ENCODE data around the gene TAL2. TPM values are rescaled to one million over a fixed set of nuclear protein-coding genes. Genes with fewer than 3 reads are reported as not detected.

Gene TAL2
- 0.57 TPM in 1 of 2 replicates, not detected in the other for total RNA-seq (2014; rRNA removed; shearing (Covaris generic))
- polyA plus RNA-seq (2015; cell fraction: cytosol; rRNA removed): not detected in 2 replicates
- polyA plus RNA-seq (2015; cell fraction: nucleus; rRNA removed): 1.0 TPM in 1 of 2 replicates, not detected in the other

DNA sequence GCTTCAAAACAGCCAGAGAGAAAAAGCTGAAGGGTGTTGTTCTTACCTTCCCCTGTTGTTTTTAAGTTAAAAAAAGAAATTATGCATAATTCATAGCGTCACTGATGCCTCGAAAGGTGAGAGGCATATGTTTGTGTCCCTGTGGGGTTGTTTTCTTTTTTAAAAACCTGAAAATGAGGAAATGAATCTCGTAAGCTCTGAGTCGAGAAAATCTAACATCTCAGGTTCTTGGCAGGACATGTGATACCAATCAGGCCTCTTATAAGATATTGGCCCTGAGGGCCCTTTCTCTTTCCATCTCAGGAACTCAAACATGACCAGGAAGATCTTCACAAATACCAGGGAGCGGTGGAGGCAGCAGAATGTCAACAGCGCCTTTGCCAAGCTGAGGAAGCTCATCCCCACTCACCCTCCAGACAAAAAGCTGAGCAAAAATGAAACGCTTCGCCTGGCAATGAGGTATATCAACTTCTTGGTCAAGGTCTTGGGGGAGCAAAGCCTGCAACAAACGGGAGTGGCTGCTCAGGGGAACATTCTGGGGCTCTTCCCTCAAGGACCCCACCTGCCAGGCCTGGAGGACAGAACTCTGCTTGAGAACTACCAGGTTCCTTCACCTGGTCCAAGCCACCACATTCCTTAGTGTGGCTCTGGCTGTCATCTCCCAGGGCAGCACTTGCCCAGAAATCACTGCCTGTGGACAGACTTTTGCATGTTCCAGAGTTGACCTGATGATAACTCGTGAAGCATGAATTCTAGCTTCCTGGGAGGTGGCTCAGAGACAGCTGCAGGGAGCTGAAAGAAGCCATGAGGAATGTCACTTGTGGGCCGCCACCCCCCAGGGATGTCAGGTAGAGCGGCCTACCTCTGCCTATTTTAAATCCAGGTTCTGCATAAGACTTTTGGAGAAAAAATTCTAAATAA, at the start of gene TAL2:
Gene TAL2, plus strand, starts transcription at position 274 of the 921 bp plus-strand sequence. Its CDS starts 40 bp downstream, at position 314.
- no peak for DNase-seq (ENCODE audit: low read depth)

DNA sequence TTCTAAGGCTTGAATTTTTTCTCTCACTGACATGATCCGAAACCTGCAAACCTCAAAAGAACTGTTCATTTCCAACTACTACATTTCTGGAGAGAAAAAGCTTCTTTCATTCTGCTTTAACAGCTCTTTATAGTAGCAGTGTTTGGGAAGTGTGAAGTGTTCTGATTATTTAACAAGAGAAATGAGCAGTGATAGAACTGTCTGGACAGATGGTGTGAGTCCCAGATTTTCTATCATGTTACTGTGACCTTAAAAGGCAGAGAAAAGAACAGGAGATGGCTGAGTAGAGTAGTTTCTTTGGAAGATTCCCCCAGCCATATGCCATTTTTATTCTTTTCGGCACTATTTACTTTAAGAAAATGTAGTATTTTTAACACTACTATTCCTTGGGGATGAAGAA, 41.3 kb upstream of the TAL2 start:
- DNase-seq (ENCODE audit: low read depth): no peak

DNA sequence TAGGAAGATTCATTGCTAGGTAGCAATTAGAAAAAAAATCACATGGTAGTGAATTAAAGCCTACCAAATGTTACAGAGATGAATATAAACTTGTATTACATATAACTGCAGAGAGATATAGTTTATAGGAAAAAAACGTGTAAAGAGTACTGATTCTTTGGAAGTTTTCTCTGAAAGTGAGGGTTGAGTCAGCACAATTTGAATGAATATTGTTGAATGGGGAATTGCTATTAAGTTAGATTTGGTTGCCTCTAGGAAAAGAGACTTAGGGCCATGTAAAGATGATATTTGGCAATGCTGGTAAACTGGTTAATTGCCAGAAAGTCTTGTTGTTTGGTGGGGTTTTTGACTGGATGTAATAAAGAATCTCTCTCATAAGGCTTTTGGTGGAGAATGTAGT, 37.2 kb upstream of the TAL2 start:
- DNase-seq (ENCODE audit: low read depth): no peak

DNA sequence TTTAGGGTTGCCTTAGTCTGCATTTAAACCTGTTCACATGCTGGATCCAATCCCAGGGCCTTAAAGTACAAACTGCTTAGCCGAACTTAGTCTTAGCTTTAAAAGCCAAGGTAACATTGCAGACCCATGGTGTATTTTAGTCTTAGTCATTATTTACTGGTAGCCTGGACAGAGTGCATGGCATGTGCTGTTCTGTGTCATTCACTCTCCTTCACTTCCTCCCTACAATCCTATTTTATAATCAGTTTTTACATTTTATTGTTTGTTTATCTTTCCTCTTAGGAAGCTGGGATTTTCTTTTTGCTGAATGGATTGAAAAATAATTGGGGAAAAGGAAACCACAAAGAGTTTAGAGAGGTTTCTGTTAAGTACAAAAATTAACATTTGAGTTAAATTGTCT, 29.4 kb upstream of the TAL2 start:
- no peak for DNase-seq (ENCODE audit: low read depth)

DNA sequence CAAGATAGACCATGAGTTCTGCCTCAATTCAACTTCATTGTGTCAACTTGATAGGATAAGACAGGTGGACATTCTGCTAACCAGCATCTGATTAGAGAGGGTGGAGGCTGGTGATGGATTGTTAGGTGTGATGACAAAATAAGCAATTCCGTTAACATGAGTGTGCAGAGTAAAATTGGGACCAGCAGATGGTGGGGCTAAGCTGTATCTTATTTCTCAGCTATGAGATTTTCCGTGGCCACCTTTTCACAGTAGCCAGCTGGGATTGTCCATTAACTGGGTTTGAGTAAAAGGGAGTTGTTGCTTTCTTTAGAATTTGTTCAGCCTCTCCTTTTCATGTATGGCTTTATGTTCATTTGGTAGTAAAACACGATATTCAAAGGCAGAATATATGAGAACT, 28.8 kb upstream of the TAL2 start:
- no peak for DNase-seq (ENCODE audit: low read depth)

DNA sequence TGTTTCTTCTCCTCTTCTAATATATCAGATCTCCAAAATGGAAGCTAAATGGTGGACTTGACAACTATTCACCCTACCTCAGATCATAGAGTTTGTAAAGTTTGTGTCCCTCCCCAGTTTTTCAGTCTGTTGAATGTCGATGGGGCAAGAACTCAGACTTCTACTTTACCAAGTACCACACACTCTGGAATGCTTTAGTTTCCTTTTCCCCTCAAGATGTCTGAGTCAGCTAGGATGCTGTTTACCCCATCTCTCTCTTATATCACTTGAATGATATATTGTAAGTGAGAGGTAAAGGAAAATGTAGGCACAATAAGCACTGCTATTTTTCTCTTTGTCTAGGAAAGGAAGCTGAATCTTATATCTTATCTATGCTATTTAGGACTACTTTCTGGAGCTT, 25.9 kb upstream of the TAL2 start:
- no peak for DNase-seq (ENCODE audit: low read depth)

DNA sequence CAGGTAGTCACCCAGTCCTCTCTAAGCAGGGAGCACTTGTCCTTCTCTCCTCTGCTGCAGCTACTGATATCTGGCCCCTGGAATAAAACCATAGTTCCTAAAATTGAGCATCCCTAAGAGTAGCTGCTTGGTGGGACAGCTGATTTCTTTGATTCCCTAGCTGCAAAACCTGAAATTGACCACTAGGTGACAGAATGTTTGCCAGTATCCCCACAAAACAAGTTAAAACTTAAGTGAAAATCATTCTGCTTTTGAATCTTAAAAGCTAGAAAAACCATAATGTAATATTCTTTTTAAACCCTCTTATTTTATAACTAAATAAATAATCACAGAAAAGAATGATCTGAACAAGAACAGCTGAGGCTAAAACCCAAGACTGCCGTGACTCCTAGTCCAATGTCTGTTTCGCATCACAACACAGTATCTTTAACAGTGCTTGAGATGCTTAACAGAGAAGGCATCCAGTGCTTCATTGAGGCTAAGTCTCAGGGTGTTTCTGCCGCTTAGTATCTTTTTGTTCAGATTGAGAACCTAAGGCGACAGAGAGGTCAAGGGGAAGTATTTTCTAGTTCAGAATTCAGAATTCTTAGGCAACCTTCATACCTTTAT, 24.4 kb upstream of the TAL2 start:
- DNase-seq (ENCODE audit: low read depth): peak; percentile 20

DNA sequence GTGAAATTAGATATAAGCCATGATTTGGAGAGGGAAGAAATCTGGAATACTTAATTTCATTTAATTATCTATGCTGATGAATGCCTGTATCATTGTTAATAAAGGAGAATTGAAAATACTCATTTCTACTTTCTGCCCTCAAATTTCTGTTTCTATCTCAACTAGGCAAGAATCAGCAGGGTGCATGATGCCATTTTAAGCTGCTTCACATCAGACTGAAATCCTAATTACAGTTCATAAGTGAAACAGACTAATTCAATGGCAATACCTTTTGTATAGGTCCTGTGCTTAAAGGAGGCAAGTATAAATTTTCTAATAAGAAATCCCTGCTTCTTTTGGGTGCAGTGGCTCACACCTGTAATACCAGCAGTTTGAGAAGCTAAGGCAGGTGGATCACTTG, 22.3 kb upstream of the TAL2 start:
- DNase-seq (ENCODE audit: low read depth): no peak

DNA sequence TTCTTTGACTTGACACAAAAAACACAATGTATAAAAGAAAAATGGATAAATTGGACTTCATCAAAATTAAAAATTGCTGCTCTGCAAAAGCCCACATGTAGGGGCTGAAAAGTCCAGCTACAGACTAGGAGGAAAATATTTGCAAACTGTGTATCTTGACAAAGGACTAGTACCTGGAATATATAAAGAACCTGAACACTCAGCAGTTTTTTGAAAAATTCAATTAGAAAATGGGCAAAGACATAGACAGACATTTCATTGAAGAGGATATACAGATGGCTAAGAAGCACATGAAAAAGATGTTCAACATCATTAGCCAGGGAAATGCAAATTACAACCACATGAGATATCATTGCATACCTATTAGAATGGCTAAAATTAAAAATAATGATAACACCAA, 18.5 kb upstream of the TAL2 start:
- no peak for DNase-seq (ENCODE audit: low read depth)

DNA sequence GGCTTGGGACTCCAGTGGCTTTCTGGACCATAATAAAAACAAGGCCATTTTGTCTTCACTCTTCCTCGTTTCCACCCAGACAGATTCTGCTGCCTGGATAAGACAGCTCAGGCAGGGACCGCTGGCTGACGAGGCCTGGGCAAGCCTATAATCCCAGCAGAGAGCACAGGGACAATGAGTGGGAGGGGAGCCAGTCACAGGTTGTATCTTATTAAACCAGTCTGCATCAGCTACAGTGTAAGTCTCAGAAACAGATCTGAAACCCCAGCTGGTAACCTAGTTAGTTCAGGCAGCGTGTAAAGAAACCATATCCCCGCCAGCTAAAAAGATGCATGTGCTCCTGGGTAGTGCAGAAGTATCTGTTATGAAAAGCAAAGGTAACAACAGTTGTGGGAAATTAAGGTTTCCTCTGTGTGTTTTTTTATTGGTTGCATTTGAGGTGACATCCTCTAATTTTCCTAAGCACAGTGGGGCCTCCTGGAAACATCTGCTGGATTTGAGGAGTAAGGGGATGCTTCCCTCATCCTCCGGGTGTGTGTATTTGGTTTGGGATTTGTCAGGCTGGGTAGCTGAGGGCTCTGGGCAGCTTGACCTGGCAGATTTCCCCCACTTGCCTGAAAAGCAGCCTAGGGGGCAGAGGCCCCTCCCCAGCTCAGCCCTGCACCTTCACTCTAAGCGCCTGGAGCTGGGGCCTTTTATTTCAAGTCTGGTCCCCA, 15.2 kb upstream of the TAL2 start:
- no peak for DNase-seq (ENCODE audit: low read depth)

DNA sequence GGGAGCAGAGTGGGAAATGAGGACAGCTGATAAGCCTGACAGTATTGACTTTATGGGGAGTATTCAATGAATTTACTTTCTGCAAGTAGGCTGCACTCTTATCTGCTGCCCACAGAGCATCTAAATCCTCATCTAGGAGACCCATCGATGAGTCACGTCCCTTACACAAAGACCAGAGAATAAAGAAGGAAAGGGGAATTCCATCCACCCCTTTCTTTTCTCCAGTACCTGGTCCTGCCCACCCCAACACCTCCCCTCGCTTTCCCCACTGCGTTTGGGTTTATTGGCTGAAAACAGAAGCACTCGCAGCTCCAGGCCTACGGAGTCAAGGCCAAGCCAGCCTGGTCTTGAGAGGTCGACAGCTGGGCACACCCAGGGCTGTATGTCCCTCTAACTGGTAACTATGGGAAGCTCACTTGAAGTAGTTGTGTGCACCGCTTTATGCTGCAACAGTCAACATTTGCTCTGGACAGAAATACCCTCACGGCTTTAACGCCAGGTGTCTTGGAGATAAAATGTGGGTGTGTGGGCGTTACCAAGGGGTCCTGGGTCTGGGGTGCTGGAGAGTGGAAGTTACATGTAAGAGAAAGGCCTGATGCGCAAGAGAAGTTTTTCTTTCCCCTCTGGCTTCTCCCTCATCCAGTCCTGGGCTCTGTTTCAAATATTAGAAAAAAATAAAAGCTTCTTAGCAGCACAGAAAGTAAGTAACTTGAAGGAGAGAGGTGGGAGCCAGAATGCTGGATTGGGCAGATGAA, 14.5 kb upstream of the TAL2 start:
- peak; percentile 15 for DNase-seq (ENCODE audit: low read depth)

DNA sequence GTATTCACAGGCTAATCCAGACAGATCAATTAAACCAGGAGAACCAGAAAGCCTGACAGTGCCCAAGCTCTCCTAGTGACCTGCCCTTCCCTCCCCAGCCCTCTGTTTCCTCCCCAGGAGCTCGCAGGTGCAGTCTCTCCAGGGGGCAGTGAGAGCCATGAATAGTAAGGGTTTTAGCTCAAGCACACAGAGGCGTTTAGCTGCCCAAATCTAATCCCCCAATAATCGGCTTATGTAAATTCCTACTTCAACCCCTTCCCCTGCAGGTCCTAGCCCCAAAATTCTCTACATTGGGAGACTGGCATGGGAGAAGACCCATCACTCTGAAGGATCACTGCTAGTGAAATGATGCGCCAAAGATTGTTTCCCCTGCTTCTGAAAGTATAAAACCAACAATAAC, 10.5 kb upstream of the TAL2 start:
- DNase-seq (ENCODE audit: low read depth): no peak

DNA sequence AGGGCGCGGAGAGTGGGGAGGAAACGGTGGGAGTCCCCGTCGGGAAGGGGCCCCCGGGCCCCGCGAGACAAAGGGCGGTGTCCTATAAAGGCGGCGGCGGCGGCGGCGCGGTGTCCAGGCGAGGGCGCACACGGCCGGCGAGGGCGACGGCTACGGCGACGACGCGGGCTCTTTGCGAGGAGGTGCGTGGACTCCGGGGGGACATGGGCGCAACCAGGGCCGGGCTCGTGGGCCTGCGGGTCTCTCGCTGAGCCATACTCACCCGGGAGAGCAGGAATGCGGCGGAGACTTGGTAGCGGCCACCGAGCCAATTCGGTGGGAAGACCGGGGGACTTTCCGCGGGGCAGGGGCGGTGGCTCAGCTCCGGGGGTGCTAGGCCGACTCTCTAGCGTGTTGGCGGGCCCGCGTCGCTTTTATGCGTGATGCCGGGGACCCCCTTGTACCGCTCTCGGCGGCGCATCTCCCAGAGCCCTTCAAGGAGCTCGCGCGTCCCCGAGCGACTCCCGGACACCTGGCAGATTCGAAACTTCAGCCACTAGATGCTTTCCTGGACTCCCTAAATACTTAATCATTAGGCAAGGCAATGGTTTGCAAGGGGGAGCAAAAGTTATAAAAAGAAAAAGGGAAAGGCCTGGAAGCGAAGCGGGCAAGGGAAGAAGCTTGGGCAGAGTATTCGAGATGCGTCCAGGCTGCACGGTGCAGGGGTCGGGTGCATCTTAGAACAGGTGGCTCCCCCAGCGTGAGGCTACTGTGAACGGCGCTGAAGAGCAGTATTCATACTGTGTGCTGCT, 5.9 kb upstream of the TAL2 start:
- DNase-seq (ENCODE audit: low read depth): no peak

DNA sequence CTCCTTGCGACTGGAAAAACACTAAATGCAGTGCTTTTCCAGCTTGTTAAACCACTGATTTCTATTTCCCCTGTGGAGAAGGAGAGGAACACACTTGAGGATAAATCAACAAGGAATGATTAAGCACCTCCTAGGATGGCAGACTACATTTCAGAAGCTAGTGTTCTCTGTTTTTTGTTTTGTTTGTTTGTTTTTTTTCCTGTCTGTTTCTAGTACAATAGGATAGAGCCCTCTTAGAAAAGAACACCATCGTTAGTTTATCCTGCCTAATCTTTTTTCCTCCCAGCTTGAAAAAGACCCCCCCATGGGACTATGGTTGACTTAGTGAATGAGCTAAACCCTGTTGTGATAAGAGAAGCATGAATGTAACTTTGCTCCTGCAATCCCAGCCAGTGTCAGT, 3.9 kb upstream of the TAL2 start:
- DNase-seq (ENCODE audit: low read depth): no peak

DNA sequence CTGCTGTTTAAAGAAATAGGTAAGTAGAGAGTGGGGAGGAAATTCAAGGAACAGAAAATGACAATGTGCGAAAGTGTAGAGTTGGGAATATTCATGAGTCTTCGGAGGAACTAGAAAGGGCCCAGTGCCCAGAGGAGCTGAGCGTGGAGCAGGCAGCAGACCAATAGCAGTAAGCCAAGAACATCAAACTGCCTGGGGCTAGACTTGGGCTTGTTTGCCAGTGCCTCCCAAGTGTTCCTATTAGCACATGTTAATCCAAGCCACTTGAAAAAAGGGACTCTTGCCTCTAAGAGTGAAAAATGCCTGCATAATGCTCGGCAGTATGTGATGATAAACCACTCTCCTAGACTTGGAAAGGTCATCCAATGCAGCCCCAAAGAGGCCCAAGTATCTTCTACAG, 1.2 kb upstream of the TAL2 start:
- DNase-seq (ENCODE audit: low read depth): no peak

DNA sequence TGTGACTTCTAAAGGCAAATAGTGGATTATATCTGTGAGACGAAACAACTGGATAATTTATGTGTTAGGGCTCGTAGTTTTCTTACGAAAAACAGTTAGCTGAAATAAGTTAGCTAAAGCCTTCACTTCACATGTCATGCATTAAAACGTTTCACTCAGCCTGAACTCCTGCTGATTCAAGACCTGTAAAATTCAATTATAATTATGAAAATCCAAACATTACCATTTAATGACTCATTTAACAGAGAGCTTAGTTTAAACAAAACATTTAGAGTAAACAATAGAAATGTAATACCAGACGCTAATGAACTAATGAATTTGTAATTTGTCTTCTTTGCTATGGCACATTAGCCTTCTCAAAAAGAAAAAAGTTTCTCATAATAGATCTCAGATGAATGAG, 1.7 kb downstream of the TAL2 start:
- no peak for DNase-seq (ENCODE audit: low read depth)

DNA sequence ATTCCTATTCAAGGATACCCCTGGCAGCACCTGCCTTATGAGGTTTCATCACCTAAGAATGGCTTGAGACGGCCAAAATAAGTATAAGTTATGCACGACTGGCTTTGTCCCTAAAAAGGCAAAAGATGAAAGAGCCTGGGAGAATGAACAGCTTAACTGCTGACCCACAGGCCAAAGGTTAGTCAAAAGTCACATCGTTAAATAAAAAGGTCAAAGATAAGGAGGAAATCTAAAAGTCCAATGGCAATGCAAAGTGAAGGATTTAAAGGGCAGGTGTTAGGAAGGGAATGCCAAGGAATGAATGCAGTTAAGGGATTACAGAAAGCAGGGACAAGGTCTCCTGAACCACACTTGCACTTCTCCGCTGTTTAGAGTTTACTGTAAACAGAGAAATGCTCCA, 5.6 kb downstream of the TAL2 start:
- DNase-seq (ENCODE audit: low read depth): no peak

DNA sequence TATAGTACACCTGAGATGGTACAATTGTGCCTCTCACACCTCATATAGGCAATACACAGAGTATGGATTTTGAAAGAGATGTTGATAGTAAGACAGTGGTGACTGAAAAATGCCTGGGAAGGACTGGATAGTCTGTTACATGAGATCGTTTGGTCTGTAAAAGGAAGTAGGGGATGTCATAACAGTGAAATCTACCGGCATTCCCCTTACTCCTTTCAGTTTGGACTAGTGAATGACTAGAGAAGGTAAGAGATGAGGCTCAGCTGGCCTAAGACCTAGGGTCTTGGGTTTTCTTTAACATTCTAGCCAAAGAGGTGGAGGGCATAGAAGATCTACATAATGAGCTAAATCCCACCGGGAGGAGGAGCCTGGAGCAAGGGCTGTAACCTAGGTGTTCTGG, 8.1 kb downstream of the TAL2 start:
- DNase-seq (ENCODE audit: low read depth): no peak

DNA sequence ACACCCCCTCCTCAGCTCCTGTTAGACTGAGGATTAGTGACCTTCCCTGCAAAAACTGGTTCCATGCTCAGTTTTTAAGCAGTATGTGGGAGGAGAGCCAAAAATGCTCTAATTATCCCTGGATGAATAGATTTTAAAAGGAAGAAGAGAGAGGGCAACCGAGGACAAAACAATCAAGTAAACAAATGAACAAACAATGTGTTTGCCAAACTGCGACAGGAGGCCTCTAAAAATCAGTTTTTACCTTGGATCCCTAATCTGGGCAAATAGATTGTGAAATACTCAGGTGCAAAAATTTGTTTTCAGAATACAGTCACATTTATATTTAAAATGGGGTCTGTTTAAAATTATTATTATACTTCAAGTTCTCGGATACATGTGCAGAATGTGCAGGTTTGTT, 8.5 kb downstream of the TAL2 start:
- DNase-seq (ENCODE audit: low read depth): no peak

DNA sequence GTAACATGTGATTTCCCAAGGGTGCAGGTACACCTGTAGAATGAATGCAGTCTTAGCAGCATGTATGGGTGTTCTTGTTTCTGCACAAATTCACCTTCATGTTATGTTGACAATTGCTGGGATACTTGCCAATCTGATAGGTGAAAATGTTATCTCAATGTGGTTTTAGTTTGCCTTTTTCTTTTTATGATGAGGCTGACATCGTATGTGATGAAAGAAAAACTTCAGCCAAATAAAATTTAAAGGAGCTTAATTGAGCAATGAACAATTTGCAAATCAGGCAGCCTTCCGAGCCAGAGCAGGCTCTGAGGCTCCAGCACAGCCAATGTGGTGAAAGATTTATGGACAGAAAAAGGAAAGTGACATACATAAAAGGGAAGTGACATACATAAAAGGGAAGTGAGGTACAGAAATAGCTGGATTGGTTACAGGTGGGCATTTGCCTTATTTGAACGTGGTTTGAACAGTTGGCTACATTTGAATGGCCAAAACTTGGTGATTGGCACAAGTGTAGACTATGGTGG, 10.5 kb downstream of the TAL2 start:
- no peak for DNase-seq (ENCODE audit: low read depth)
